BLaER1 (cell line): ENCODE measurements around the gene SLC35F1.
A peak's percentile ranks its signal among the peaks of the same experiment; 100 is the strongest.

Experiments used
- H3K27ac ChIP-seq: shearing (Covaris generic); formaldehyde crosslinking; 2 replicates; pipeline ENCODE4 v1.8.1; 2022
- H3K27me3 ChIP-seq: shearing (Covaris generic); formaldehyde crosslinking; 2 replicates; pipeline ENCODE4 v1.8.1; 2022
- H3K36me3 ChIP-seq: shearing (Covaris generic); formaldehyde crosslinking; 2 replicates; pipeline ENCODE4 v1.8.1; 2022
- H3K4me1 ChIP-seq: shearing (Covaris generic); formaldehyde crosslinking; 2 replicates; pipeline ENCODE4 v1.8.1; 2022
- H3K4me2 ChIP-seq: shearing (Covaris generic); formaldehyde crosslinking; 2 replicates; pipeline ENCODE4 v1.8.1; 2022
- H3K4me3 ChIP-seq: shearing (Covaris generic); formaldehyde crosslinking; 2 replicates; pipeline ENCODE4 v1.8.1; 2022
- H3K9ac ChIP-seq: shearing (Covaris generic); formaldehyde crosslinking; 2 replicates; pipeline ENCODE4 v1.8.1; 2022
- H3K9me3 ChIP-seq: shearing (Covaris generic); formaldehyde crosslinking; 2 replicates; pipeline ENCODE4 v1.8.1; 2022
- H4K20me1 ChIP-seq: shearing (Covaris generic); formaldehyde crosslinking; 2 replicates; pipeline ENCODE4 v1.8.1; 2022
- Cebpa-rat ChIP-seq: shearing (Covaris generic); IDR thresholded peaks from 2 replicates; pipeline ENCODE4 v1.8.1; 2022

SLC35F1 gene

DNA sequence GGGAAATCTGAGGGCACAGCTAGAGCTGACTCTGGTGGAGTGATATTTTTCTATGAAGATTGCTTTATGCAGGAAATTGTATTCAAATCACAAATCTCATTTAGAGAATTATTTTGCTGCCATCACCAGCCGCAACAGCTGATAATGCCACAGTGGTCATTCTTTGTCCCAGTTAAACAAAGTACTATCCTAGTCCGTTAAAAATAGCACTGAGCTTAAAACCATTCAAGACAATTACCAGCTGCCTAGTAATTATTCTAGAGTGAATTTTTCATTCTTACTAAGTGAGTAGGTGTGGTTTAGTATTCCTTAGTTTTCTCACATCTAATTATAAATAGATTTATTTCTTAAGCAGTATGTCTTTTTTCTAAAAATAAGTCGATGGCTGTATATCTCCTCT lies 190.5 kb downstream of the SLC35F1 start:
- TF ChIP-seq Cebpa-rat = no peak

DNA sequence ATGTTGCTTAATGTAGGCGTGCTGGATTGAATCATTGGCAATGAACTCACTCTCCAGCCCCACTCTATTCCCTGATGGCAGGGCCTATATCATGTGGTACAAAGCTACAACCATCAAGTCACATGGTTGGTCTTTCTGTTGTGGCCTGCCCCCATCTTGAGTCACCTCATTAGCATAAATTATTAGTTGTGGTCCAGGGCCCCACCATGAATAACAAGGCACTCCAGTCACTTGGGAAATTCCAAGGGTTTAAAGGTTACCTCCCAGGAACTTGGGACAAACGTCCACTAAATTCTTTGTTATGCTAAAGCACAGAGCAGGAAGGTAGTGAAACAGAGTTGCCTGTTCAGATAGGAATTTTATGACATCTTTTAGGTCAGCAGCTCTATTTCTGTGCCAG lies 193.7 kb downstream of the SLC35F1 start:
- Histone ChIP-seq H3K4me2 (peak overlapping the region; percentile 75; the same call in 1 of the 2 replicates), H4K20me1 (no peaks in the 10 kb centered on the region), H3K27ac (no peak overlapping the region; the same call in 1 of the 2 replicates), H3K4me1 (peaks cover 36% of the 10 kb centered on the region), H3K27me3 (no peaks in the 10 kb centered on the region), H3K9ac (no peak overlapping the region), H3K4me3 (no peak overlapping the region), H3K36me3 (no peaks in the 10 kb centered on the region), H3K9me3 (peaks cover 10% of the 10 kb centered on the region)
- TF ChIP-seq Cebpa-rat = no peak

More for the DNA sequence above, 190.5 kb downstream of the SLC35F1 start:
- Histone ChIP-seq H3K4me1 (peaks cover 21% of the 10 kb centered on the region), H3K4me2 (no peak overlapping the region), H3K9ac (no peak overlapping the region), H3K36me3 (no peaks in the 10 kb centered on the region), H3K4me3 (no peak overlapping the region), H3K27ac (no peak overlapping the region), H4K20me1 (no peaks in the 10 kb centered on the region), H3K9me3 (peaks cover 20% of the 10 kb centered on the region), H3K27me3 (no peaks in the 10 kb centered on the region)

DNA sequence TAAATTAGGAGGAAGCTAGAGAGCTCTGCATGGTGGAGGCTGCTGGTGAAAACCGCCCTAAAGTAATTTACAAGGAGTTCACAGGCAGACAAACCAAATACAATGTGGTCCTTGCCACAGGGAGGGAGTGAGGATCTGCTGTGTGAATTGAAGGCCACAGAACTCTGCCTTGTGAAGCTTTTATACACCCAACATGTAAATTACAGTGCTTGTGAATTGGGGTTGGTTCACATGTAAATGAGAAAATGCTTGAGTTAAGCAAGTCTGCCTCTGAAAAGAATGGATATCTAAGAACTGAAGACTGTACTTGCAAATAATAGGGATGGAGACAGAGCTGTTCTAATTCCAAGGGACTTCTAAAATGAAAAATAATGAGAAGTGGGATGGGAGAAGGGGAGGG lies 194.2 kb downstream of the SLC35F1 start:
- Histone ChIP-seq H3K27ac (peak overlapping the region; percentile 19; the same call in 1 of the 2 replicates), H3K27me3 (no peaks in the 10 kb centered on the region), H4K20me1 (no peaks in the 10 kb centered on the region), H3K4me3 (no peak overlapping the region), H3K9me3 (peaks cover 10% of the 10 kb centered on the region), H3K4me2 (peak overlapping the region; percentile 75), H3K36me3 (no peaks in the 10 kb centered on the region), H3K9ac (0 out of 2 replicates have a peak overlapping the region, but pooled peaks have one; percentile 18), H3K4me1 (peaks cover 36% of the 10 kb centered on the region)
- TF ChIP-seq Cebpa-rat = no peak

DNA sequence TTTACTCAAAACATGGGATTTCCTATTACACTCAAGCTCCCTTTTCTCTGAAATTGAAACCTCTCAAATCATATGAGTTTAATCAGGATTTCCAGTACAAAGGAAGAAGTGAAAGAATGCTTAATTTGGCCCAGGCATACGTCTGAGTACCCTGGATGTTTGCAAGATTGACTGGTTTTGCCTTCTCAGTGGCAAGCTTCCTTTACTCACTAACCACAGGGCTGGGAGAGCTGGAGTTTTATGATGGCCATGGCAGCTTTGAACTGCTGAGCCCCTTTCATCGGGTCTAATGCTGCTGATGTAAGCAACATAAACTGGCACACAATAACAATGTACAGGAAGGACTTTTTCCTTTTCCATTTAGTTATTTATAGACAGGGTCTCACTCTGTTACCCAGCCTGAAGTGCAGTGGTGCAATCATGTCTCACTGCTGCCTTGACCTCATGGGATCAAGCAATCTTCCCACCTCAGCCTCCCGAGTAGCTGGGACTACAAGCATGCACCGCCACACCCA lies 194.8 kb downstream of the SLC35F1 start:
- H3K27ac ChIP-seq = peak overlapping the region; percentile 19; the same call in 1 of the 2 replicates
- no peaks in the 10 kb centered on the region for H3K27me3 ChIP-seq
- peak overlapping the region; percentile 18; the same call in 1 of the 2 replicates for H3K9ac ChIP-seq
- H3K36me3 ChIP-seq = no peaks in the 10 kb centered on the region
- H3K4me2 ChIP-seq = peak overlapping the region; percentile 75
- peaks cover 36% of the 10 kb centered on the region for H3K4me1 ChIP-seq
- no peaks in the 10 kb centered on the region for H4K20me1 ChIP-seq
- peaks cover 10% of the 10 kb centered on the region for H3K9me3 ChIP-seq
- peak overlapping the region; percentile 30; the same call in 1 of the 2 replicates for H3K4me3 ChIP-seq
- no peak for TF ChIP-seq Cebpa-rat

DNA sequence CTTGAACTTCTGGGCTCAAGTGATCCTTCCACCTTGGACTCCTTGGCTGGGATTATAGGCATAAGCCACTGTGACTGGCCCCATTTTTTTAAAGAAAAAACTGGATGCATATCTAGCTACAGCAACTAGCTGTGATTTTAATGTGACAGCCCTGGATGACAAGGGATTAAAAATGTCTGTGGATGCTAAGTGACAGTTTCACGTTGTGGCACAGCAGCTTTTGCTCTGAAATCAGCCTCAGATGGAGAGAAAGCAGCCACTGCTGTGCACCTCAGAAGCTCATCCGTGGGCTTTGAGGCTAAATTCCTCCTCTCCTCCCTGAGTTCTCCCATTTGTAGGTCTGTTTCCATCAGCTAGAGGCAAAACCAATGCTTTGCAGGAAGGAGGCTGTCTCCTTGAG lies 195.3 kb downstream of the SLC35F1 start:
- no peaks in the 10 kb centered on the region for H3K27me3 ChIP-seq
- H4K20me1 ChIP-seq = no peaks in the 10 kb centered on the region
- peak overlapping the region; percentile 30; the same call in 1 of the 2 replicates for H3K4me3 ChIP-seq
- peaks cover 10% of the 10 kb centered on the region for H3K9me3 ChIP-seq
- H3K4me2 ChIP-seq = peak overlapping the region; percentile 75
- peak overlapping the region; percentile 20; the same call in 1 of the 2 replicates for H3K9ac ChIP-seq
- peaks cover 36% of the 10 kb centered on the region for H3K4me1 ChIP-seq
- peak overlapping the region; percentile 19; the same call in 1 of the 2 replicates for H3K27ac ChIP-seq
- no peaks in the 10 kb centered on the region for H3K36me3 ChIP-seq
- no peak for TF ChIP-seq Cebpa-rat

DNA sequence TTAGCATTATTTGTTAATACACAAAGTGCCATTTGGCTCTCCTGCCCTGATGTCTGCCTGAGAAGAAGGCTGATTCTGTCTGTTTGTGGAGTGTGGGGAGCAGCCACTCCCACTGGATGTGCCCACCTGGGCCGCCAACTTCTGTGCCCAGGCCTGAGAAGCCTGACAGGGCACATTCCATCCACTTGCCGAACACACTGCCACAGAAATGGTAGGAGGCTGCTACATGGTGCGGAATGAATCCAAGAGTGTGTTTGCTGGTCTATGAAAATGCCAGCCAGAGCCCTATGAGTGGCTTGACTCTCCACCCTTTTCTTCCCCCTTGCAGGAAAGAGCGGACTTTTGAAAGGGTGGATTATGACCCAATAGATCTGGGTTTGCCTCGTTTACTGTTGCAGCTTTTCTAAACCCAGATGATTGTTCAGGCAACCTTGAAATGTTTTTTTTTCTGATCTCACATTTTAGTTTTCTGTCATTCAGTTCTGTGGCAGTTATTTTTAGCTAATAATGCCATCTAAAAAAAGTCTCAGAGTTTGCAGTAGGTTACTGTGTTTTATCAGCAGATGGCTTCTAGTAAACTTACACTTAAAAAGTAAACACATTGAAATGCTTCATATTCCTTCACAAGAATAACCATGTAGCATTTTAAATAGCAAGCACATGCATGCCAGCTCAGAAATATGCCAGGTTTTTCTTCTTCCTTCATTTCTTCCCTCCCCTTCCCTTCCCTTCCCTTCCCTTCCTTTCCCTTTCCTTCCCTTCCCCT lies 196.5 kb downstream of the SLC35F1 start:
- H4K20me1 ChIP-seq = no peaks in the 10 kb centered on the region
- H3K27me3 ChIP-seq = no peaks in the 10 kb centered on the region
- H3K9ac ChIP-seq = no peak overlapping the region
- H3K4me3 ChIP-seq = no peak overlapping the region
- H3K36me3 ChIP-seq = no peaks in the 10 kb centered on the region
- H3K9me3 ChIP-seq = peaks cover 10% of the 10 kb centered on the region
- no peak overlapping the region for H3K27ac ChIP-seq
- no peak for TF ChIP-seq Cebpa-rat
- peak overlapping the region; percentile 75 for H3K4me2 ChIP-seq
- H3K4me1 ChIP-seq = peaks cover 36% of the 10 kb centered on the region

DNA sequence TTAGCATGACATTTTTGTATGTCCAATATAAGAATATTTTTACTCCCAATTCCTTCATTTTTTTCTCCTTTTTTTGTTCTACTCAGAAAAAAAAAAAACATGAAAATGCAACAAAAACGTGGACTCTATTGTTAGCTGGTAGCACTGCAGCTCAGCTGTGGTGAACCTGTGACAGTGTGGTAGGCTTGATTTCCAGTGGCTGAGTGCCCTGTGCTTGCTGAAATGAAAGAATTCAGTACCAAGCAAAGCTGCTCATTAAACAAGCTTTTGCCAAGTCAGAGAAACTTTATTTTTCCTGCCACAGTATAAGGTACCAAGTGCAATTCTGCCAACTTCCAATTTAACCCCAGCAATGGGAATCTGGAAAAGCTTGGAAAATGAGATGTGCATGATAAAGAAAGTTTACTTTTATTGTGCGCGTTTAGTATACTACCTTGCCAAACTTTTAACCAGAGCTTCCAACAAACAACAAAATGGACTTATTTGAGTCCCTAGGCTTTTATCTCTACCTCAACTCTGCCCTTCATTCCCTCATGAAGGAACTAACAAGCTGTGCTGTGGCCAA lies 215.2 kb downstream of the SLC35F1 start:
- no peak overlapping the region for H3K4me3 ChIP-seq
- H3K4me1 ChIP-seq = peaks cover 13% of the 10 kb centered on the region
- H3K36me3 ChIP-seq = no peaks in the 10 kb centered on the region
- TF ChIP-seq Cebpa-rat = no peak
- no peaks in the 10 kb centered on the region for H4K20me1 ChIP-seq
- no peaks in the 10 kb centered on the region for H3K27me3 ChIP-seq
- no peak overlapping the region for H3K4me2 ChIP-seq
- H3K9me3 ChIP-seq = no peaks in the 10 kb centered on the region
- no peak overlapping the region for H3K9ac ChIP-seq
- no peak overlapping the region for H3K27ac ChIP-seq

DNA sequence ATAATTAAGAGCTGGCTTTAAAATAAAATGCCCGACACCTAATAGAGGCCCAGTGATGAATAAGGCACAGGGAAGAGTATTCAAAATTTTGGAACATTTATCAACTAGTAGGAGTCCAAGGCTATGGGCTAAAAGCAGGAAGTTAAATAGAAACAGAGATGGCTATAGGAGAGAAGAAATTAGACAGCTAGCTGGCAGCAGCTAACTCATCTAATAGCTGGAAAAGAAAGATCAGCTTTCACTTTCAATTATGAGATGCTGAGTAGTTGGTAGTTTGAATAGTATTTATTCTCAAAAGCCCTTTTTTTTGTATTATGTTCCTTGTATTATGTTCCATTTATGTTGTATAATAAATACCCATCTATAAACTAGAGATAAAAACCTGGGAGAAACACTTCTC lies 215.7 kb downstream of the SLC35F1 start:
- no peak overlapping the region for H3K27ac ChIP-seq
- H4K20me1 ChIP-seq = no peaks in the 10 kb centered on the region
- TF ChIP-seq Cebpa-rat = no peak
- H3K9me3 ChIP-seq = no peaks in the 10 kb centered on the region
- H3K4me3 ChIP-seq = no peak overlapping the region
- H3K27me3 ChIP-seq = no peaks in the 10 kb centered on the region
- H3K9ac ChIP-seq = no peak overlapping the region
- peaks cover 13% of the 10 kb centered on the region for H3K4me1 ChIP-seq
- no peaks in the 10 kb centered on the region for H3K36me3 ChIP-seq
- H3K4me2 ChIP-seq = no peak overlapping the region

DNA sequence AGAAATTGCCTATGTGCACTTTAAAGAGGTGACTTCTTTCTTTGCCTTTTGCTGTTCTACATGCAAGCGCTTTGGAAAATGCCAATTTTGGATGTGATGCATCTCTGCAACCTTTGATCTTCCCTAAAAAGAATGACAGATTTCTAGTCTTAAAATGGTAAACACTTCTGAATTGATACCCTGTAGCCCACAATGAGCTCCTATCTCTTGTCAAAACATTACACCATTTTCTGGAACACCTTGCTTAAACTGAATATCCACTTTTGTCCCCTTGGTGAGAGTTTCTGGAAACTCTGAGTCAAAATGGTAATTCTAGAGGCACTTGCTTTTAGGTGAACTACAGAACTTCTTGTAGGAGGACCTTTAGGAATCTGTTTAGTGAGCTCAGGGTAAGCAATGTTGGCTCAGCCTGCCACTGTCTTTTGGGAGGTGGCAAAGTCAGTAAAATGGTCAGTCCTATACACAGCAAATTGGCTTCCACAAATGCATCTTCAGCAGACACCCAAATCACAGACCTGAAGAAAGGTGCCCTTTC lies 216.5 kb downstream of the SLC35F1 start:
- Histone ChIP-seq H3K4me1 (peaks cover 6% of the 10 kb centered on the region), H4K20me1 (no peaks in the 10 kb centered on the region), H3K9me3 (no peaks in the 10 kb centered on the region), H3K4me3 (no peak overlapping the region), H3K4me2 (no peak overlapping the region), H3K27ac (no peak overlapping the region), H3K27me3 (no peaks in the 10 kb centered on the region), H3K9ac (no peak overlapping the region), H3K36me3 (no peaks in the 10 kb centered on the region)
- no peak for TF ChIP-seq Cebpa-rat

DNA sequence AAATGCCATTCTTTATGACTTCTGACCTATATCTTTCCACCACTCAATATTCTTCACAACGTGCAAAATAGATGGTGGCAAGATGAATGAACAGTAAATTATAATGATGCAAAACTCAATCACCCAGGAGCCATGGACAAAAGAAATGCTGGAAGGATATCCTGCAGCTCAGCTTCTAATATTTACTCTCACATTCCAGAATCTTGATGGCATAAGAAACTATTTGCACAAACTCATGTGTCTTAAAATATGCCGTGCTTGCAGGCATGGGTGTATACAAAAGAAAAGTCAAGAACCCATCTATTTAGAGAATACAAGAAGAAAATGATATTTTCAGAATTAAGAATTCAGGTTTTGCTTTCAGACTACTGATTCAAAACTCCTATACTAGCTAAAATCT lies 217.8 kb downstream of the SLC35F1 start:
- no peak overlapping the region for H3K9ac ChIP-seq
- H3K36me3 ChIP-seq = no peaks in the 10 kb centered on the region
- H3K4me3 ChIP-seq = no peak overlapping the region
- no peak for TF ChIP-seq Cebpa-rat
- no peaks in the 10 kb centered on the region for H3K4me1 ChIP-seq
- no peaks in the 10 kb centered on the region for H4K20me1 ChIP-seq
- no peaks in the 10 kb centered on the region for H3K9me3 ChIP-seq
- no peak overlapping the region for H3K27ac ChIP-seq
- no peaks in the 10 kb centered on the region for H3K27me3 ChIP-seq
- no peak overlapping the region for H3K4me2 ChIP-seq
